Thoracic aorta (tissue), 2 donors: ENCODE measurements around the gene SMC1A. TPM values are rescaled to one million over a fixed set of nuclear protein-coding genes. Genes with fewer than 3 reads are reported as not detected.

Experiments
- ATAC-seq: fragments of 150-250 bp; one replicate; pipeline ENCODE4 v1.8.0; 2017; ENCODE audit warnings: low read depth; ENCODE audit not compliant: insufficient number of reproducible peaks, low FRiP score
- DNase-seq: peaks from one replicate; pipeline ENCODE4 v3.0.0-alpha.2; 2020; ENCODE audit warnings: low spot score
- H3K27ac ChIP-seq, 2 donors: fragments of 200-600 bp; sonication (generic); 1 replicate in 1 of 2; 2 replicates in 1 of 2; pipeline ENCODE4 v1.5.1; 2016; ENCODE audit warnings: mild to moderate bottlenecking in 2 of 2, moderate library complexity in 2 of 2
- H3K27me3 ChIP-seq: fragments of 200-600 bp; sonication (generic); replicated peaks from 2 replicates; pipeline ENCODE4 v1.6.0; 2016; ENCODE audit warnings: mild to moderate bottlenecking; ENCODE audit not compliant: insufficient read depth
- H3K36me3 ChIP-seq: fragments of 200-600 bp; sonication (generic); one replicate; pipeline ENCODE4 v1.5.1; 2016
- H3K4me1 ChIP-seq, 2 donors: fragments of 200-600 bp; sonication (generic); 1 replicate in 1 of 2; 2 replicates in 1 of 2; pipeline versions ENCODE4 v1.5.1 to v1.6.0; 2016; ENCODE audit warnings: low read depth in 2 of 2, mild to moderate bottlenecking in 1 of 2; ENCODE audit not compliant: control insufficient read depth in 1 of 2
- H3K4me3 ChIP-seq: fragments of 200-600 bp; sonication (generic); 2 replicates; pipeline ENCODE4 v1.5.1; 2016; ENCODE audit warnings: mild to moderate bottlenecking
- H3K9me3 ChIP-seq: fragments of 200-600 bp; sonication (generic); 2 replicates; pipeline ENCODE4 v1.5.1; 2016
- total RNA-seq, 2 donors: library from RNA; depleted of rRNA; stranded (reverse); fragments of >200 nt; gene quantifications; one replicate each; pipeline versions ENCODE4 v1.1.0 to v1.2.3, GENCODE V29; 2016
- TF ChIP-seq, protein P1 (sequence below): fragments of 200-600 bp; sonication (generic); IDR thresholded peaks from one replicate; pipeline ENCODE4 v1.5.1; 2019; ENCODE audit warnings: antibody characterized with exemption

SMC1A gene
- total RNA-seq, 2 donors from 2014 or later = 32.6 to 53.1 TPM

DNA sequence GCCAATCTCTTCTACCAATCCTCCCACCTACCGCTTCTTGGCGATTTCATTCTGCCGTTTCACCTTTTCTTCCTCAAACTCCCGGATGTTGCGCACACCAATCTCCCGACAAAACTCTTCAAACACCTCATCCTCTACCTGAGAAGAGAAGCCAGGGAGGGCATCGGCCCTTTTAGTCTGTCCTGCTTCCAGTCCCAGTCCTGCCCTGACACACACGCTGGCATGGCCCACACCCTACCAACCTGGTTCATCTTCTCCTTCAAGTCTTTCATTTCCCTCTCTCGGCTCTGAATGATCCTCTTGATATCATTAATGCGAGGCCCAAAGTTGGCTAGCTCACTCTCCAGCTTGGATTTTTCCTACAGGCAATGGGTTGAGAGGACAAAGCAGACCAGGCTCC, 18.9 kb downstream of the SMC1A start:
- H3K36me3 ChIP-seq = peaks cover 26% of the 10 kb centered on the region
- no peak for ATAC-seq
- no peak overlapping the region for H3K27ac ChIP-seq
- H3K4me1 ChIP-seq = no peaks in the 10 kb centered on the region
- TF ChIP-seq, protein P1, sequence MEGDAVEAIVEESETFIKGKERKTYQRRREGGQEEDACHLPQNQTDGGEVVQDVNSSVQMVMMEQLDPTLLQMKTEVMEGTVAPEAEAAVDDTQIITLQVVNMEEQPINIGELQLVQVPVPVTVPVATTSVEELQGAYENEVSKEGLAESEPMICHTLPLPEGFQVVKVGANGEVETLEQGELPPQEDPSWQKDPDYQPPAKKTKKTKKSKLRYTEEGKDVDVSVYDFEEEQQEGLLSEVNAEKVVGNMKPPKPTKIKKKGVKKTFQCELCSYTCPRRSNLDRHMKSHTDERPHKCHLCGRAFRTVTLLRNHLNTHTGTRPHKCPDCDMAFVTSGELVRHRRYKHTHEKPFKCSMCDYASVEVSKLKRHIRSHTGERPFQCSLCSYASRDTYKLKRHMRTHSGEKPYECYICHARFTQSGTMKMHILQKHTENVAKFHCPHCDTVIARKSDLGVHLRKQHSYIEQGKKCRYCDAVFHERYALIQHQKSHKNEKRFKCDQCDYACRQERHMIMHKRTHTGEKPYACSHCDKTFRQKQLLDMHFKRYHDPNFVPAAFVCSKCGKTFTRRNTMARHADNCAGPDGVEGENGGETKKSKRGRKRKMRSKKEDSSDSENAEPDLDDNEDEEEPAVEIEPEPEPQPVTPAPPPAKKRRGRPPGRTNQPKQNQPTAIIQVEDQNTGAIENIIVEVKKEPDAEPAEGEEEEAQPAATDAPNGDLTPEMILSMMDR = no peak
- no peaks in the 10 kb centered on the region for H3K9me3 ChIP-seq
- no peak for DNase-seq
- no peak overlapping the region for H3K4me3 ChIP-seq
- H3K27me3 ChIP-seq = no peaks in the 10 kb centered on the region

DNA sequence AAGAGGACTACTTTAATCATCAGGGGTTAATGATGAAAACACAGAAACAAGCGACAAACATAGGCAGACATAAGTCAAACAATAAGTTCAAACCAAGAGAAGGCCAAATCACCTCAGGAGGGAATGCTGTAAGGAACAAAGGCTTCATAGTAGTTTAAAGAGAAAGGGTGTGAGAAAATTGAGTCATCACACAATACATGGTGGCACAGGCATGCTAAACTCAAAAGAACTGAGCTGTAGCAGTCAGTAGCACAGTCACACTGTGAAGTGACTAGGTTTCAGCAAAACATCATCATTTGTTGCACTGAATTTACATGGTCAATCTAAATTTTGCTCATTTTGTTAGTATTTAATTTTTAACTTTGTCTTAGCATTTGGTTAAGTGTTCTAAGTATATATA, 24.2 kb downstream of the SMC1A start:
- DNase-seq = no peak
- Histone ChIP-seq H3K4me1 (no peaks in the 10 kb centered on the region), H3K27ac (no peak overlapping the region), H3K9me3 (no peaks in the 10 kb centered on the region), H3K36me3 (peaks cover 6% of the 10 kb centered on the region), H3K27me3 (no peaks in the 10 kb centered on the region), H3K4me3 (no peak overlapping the region)
- no peak for ATAC-seq
- TF ChIP-seq, protein P1 = no peak

DNA sequence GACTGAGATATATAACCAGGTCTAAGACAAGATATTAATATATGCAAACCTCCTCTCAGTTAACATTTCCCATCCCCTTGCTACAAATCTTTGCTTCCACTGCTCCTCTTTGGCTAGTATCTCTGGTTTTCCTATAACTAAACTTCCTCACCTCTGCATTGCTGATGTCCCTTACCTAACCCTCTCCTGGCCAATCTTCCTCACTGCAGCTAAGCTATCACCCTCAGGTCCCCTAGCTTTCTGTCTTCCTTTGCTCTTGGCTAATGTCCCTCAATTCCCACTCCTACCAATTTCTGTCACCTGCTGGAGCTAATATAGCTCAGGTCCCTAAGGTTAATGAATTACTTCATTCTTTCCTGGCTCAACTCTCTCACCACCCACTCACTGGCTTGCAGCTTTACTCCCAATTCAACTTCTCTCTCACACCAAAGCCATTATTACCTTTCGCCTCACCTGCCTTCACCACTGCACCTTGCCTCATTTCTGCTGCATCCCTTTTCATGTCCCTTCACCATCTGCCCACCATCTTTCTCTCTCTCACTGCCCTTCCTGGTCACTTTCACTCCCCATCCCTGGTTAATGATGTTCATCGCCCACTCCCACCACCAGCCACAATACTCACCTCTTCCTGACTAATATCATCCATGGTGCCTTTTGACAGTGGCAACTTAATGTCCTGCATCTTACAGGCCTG, 26.7 kb downstream of the SMC1A start:
- Histone ChIP-seq H3K9me3 (no peaks in the 10 kb centered on the region), H3K4me3 (no peak overlapping the region), H3K36me3 (peaks cover 6% of the 10 kb centered on the region), H3K27me3 (no peaks in the 10 kb centered on the region), H3K27ac (no peak overlapping the region), H3K4me1 (no peaks in the 10 kb centered on the region)
- ATAC-seq (no peak), DNase-seq (no peak)
- TF ChIP-seq, protein P1 = no peak

DNA sequence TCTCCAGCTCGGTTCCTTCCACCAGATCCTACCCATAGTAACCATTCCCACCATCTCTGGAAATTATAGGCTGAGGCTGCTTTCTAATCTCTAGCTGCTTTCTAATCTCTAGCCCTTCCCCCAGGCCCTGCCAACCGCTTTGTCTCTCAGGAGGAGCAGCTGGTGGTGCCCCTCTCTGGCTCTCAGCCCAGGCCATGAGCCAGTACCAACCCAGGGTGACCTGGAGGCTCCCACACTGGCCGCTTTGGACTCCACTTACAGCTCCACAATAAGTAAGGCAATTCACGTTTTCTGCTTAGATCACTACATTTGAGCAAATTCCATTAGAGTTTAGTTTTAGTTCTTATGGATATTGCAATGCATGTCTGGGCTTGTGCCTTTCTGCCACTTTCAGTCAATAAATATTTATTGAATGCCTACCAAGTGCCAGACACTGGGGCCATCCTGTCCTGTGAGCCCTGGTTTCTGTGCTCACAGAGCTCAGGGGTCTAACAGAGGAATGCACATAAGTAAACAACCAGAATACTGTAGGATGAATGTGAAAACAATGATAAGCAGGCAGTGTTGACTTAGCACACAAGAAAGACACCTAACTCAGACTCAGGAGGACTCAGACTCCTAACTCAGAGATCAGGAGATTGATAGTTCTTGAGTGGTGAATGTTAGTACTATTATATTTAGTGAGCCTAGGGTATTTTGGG, 38.9 kb downstream of the SMC1A start:
- peaks cover 25% of the 10 kb centered on the region for H3K36me3 ChIP-seq
- ATAC-seq (no peak), DNase-seq (no peak)
- no peak overlapping the region for H3K27ac ChIP-seq
- H3K27me3 ChIP-seq = no peaks in the 10 kb centered on the region
- H3K9me3 ChIP-seq = no peaks in the 10 kb centered on the region
- H3K4me3 ChIP-seq = no peak overlapping the region
- no peaks in the 10 kb centered on the region for H3K4me1 ChIP-seq
- TF ChIP-seq, protein P1 = no peak

DNA sequence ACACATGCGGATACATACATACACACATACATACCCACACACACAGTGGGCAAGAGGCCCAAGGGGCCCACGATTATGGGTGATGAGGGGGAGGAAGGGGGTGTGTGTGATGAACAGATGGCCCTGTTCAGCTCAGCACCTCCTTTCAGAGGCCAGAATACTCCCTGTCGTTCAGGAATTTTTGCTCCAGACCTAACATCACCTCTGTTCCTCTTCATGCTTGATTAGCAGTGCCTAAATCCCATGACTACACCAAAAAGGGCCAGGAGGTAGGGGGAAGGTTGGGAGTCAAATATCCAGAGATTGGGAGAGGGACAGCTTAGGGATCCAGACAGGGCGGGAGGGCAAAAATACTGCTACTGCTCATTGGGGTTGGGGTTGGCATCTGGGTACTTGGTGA, 42.7 kb downstream of the SMC1A start:
- H3K27me3 ChIP-seq = no peaks in the 10 kb centered on the region
- no peak for ATAC-seq
- H3K4me1 ChIP-seq = no peaks in the 10 kb centered on the region

More for the DNA sequence above, 42.7 kb downstream of the SMC1A start:
- DNase-seq = no peak
- peaks cover 25% of the 10 kb centered on the region for H3K36me3 ChIP-seq
- TF ChIP-seq, protein P1 = no peak
- no peak overlapping the region for H3K4me3 ChIP-seq
- no peaks in the 10 kb centered on the region for H3K9me3 ChIP-seq
- no peak overlapping the region for H3K27ac ChIP-seq
